ENCODE measurements around the gene KCNC4.

DNA sequence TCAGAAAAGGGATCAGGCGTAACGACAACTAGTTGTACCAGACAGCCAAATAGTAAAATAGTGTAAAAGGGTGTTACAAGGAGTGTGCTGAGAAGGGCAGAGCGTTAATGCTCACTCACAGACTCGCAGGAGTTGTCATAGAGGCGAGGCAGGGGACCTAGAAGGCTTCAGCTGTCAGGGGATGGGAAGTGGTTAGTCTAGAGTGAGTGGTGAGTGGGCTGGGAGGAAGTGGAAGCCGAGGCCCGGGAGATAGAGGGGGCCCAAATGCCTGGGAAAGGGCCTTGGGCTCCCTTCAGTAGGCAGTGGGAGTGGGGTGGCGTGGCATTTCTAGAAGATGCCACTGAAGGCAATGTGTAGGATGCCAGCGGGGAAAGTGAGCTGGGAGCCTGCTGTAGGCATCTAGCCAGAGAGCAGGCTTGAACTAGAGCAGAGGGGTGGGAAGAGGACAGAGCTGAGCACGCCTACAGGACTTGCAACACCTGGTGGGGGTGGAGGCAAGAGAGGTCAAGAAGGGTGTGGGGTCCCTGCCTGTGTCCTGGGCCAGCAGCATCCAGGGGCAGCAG, 49.5 kb upstream of the KCNC4 start:
- TF ChIP-seq, protein P1, sequence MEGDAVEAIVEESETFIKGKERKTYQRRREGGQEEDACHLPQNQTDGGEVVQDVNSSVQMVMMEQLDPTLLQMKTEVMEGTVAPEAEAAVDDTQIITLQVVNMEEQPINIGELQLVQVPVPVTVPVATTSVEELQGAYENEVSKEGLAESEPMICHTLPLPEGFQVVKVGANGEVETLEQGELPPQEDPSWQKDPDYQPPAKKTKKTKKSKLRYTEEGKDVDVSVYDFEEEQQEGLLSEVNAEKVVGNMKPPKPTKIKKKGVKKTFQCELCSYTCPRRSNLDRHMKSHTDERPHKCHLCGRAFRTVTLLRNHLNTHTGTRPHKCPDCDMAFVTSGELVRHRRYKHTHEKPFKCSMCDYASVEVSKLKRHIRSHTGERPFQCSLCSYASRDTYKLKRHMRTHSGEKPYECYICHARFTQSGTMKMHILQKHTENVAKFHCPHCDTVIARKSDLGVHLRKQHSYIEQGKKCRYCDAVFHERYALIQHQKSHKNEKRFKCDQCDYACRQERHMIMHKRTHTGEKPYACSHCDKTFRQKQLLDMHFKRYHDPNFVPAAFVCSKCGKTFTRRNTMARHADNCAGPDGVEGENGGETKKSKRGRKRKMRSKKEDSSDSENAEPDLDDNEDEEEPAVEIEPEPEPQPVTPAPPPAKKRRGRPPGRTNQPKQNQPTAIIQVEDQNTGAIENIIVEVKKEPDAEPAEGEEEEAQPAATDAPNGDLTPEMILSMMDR (IDR thresholded peaks at IDR 0.05): no peak
- TF ChIP-seq POLR2A (IDR thresholded peaks at IDR 0.05) (no peak), POLR2AphosphoS5 (IDR thresholded peaks at IDR 0.05) (no peak)
